Measurements from ENCODE around the gene DUXA.

DNA sequence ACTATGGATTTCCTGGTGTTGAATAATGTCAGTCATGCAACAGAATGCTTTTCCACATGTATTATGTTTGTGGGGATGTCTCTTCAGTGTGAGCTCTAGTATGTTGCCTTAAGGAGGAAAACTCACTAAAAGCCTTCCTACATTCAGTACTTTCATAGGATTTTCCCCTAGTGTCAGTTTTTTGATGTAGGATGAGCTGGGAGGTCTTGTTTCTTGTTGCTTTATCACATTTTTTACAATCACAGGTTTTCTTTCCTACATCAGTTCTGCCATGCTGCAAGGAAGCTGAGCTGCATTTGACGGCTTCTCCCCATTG is 56.0 kb downstream of the DUXA start:
- no peak for TF ChIP-seq CHD4 (IDR thresholded peaks at IDR 0.05; ENCODE audit: insufficient read depth, insufficient replicate concordance, low read depth, low read length, poor library complexity, severe bottlenecking)
- no peak for TF ChIP-seq POLR2A (conservative IDR thresholded peaks at IDR 0.05)
- TF ChIP-seq, protein P1, sequence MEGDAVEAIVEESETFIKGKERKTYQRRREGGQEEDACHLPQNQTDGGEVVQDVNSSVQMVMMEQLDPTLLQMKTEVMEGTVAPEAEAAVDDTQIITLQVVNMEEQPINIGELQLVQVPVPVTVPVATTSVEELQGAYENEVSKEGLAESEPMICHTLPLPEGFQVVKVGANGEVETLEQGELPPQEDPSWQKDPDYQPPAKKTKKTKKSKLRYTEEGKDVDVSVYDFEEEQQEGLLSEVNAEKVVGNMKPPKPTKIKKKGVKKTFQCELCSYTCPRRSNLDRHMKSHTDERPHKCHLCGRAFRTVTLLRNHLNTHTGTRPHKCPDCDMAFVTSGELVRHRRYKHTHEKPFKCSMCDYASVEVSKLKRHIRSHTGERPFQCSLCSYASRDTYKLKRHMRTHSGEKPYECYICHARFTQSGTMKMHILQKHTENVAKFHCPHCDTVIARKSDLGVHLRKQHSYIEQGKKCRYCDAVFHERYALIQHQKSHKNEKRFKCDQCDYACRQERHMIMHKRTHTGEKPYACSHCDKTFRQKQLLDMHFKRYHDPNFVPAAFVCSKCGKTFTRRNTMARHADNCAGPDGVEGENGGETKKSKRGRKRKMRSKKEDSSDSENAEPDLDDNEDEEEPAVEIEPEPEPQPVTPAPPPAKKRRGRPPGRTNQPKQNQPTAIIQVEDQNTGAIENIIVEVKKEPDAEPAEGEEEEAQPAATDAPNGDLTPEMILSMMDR (IDR thresholded peaks at IDR 0.05 in 2 of 3, conservative IDR thresholded peaks at IDR 0.05 in 1 of 3; ENCODE audit: insufficient read depth in 2 of 3, low read depth in 1 of 3, low read length in 3 of 3), result no peak
- TF ChIP-seq, protein P2, sequence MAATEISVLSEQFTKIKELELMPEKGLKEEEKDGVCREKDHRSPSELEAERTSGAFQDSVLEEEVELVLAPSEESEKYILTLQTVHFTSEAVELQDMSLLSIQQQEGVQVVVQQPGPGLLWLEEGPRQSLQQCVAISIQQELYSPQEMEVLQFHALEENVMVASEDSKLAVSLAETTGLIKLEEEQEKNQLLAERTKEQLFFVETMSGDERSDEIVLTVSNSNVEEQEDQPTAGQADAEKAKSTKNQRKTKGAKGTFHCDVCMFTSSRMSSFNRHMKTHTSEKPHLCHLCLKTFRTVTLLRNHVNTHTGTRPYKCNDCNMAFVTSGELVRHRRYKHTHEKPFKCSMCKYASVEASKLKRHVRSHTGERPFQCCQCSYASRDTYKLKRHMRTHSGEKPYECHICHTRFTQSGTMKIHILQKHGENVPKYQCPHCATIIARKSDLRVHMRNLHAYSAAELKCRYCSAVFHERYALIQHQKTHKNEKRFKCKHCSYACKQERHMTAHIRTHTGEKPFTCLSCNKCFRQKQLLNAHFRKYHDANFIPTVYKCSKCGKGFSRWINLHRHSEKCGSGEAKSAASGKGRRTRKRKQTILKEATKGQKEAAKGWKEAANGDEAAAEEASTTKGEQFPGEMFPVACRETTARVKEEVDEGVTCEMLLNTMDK (IDR thresholded peaks at IDR 0.05; ENCODE audit: borderline replicate concordance, insufficient read depth, low read depth, low read length, poor library complexity, severe bottlenecking), result no peak
- no peak for TF ChIP-seq ZNF121 (CRISPR knock-in tag; conservative IDR thresholded peaks at IDR 0.05)
- TF ChIP-seq TAF15 (IDR thresholded peaks at IDR 0.05; ENCODE audit: low read depth, low read length), result no peak
- TF ChIP-seq, protein P3, sequence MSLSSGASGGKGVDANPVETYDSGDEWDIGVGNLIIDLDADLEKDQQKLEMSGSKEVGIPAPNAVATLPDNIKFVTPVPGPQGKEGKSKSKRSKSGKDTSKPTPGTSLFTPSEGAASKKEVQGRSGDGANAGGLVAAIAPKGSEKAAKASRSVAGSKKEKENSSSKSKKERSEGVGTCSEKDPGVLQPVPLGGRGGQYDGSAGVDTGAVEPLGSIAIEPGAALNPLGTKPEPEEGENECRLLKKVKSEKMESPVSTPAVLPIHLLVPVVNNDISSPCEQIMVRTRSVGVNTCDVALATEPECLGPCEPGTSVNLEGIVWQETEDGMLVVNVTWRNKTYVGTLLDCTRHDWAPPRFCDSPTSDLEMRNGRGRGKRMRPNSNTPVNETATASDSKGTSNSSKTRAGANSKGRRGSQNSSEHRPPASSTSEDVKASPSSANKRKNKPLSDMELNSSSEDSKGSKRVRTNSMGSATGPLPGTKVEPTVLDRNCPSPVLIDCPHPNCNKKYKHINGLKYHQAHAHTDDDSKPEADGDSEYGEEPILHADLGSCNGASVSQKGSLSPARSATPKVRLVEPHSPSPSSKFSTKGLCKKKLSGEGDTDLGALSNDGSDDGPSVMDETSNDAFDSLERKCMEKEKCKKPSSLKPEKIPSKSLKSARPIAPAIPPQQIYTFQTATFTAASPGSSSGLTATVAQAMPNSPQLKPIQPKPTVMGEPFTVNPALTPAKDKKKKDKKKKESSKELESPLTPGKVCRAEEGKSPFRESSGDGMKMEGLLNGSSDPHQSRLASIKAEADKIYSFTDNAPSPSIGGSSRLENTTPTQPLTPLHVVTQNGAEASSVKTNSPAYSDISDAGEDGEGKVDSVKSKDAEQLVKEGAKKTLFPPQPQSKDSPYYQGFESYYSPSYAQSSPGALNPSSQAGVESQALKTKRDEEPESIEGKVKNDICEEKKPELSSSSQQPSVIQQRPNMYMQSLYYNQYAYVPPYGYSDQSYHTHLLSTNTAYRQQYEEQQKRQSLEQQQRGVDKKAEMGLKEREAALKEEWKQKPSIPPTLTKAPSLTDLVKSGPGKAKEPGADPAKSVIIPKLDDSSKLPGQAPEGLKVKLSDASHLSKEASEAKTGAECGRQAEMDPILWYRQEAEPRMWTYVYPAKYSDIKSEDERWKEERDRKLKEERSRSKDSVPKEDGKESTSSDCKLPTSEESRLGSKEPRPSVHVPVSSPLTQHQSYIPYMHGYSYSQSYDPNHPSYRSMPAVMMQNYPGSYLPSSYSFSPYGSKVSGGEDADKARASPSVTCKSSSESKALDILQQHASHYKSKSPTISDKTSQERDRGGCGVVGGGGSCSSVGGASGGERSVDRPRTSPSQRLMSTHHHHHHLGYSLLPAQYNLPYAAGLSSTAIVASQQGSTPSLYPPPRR (CRISPR knock-in tag; IDR thresholded peaks at IDR 0.05; ENCODE audit: borderline replicate concordance), result no peak
- TF ChIP-seq DACH1 (IDR thresholded peaks at IDR 0.05; ENCODE audit: partially characterized antibody), result no peak
- no peak for TF ChIP-seq PPARD (CRISPR knock-in tag; IDR thresholded peaks at IDR 0.05)

Measured in K562 (cell line).